AG20443 (cell line): Measurements from ENCODE around the gene CEP43.
A peak's percentile ranks its signal among the peaks of the same experiment; 100 is the strongest.

Source experiments
- DNase-seq: peaks from one replicate; pipeline ENCODE4 v3.0.0; 2012; ENCODE audit warnings: low spot score, mixed read lengths

CEP43 gene

DNA sequence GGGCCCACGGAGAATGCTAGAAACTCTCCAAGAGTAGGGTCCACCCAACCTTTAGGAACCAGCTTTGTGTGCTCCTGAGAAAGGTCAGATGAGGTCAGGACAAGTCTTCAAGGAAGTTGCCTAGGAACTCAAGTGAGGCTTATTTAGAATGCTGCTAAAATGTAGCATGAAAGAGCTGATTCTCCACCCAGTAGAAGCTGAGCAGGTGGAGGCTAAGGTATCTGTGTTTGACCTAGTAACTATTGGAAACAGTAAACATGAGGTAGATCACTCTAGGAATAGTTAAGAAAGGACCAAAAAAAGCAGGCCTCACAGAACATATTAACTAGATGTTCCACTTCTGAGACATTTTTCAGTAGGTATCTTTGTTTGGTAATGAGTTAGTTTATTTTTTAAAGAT, 13.9 kb downstream of the CEP43 start:
- DNase-seq = no peak

GRCh38 chr6:167013946-167014345, 14.7 kb downstream of the CEP43 start:
- DNase-seq = no peak

- no peak for DNase-seq
Measured at GRCh38 chr6:167015302-167015701, 16.1 kb downstream of the CEP43 start.

DNA sequence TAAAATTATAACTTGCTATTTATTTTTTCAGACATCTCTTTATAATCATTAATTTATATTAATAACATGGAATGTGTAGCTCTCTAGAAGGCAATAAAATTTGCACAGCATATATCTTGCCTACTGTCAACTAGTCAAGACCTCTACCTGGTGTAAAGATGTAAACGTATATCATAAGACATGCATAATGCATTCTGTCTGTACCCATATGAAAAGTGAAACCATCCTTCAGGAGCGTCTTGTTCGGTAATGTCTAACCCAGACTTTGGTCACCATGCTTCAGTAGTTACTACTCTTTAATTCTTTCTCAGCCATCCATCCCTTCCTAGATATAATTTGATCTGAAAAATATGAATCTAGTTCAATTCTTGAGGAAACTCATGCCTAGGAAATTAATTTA, 21.0 kb downstream of the CEP43 start:
- no peak for DNase-seq

GRCh38 chr6:167027308-167027707, 28.1 kb downstream of the CEP43 start:
- DNase-seq = no peak

GRCh38 chr6:167027772-167028171, 28.6 kb downstream of the CEP43 start:
- DNase-seq = no peak

GRCh38 chr6:167030222-167031072, 31.2 kb downstream of the CEP43 start:
- no peak for DNase-seq

- no peak for DNase-seq
Measured at GRCh38 chr6:167031082-167031709, 32.0 kb downstream of the CEP43 start.

GRCh38 chr6:167034056-167034455, 34.9 kb downstream of the CEP43 start:
- DNase-seq = no peak

DNA sequence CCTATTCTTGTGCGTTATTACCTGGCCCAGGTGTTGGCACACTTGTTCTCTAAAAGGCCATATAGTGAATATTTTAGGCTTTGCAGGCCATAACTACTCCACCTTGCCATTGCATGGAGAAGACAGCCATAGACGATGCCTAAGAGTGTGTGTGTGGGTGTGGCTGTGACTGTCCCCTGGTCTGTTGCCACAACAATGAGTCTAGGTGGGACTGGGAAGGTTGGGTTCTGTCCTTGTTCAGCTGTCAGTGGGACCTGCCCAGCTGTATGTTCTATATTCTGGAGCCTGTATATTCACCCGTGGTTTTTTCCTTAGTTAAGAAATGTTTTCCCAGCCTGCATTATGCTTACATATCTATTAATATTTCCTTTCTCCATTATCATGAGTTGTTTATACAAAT, 38.6 kb downstream of the CEP43 start:
- no peak for DNase-seq

GRCh38 chr6:167044696-167045095, 45.5 kb downstream of the CEP43 start:
- DNase-seq = peak; percentile 44

GRCh38 chr6:167045828-167046580, 46.8 kb downstream of the CEP43 start:
- no peak for DNase-seq

DNA sequence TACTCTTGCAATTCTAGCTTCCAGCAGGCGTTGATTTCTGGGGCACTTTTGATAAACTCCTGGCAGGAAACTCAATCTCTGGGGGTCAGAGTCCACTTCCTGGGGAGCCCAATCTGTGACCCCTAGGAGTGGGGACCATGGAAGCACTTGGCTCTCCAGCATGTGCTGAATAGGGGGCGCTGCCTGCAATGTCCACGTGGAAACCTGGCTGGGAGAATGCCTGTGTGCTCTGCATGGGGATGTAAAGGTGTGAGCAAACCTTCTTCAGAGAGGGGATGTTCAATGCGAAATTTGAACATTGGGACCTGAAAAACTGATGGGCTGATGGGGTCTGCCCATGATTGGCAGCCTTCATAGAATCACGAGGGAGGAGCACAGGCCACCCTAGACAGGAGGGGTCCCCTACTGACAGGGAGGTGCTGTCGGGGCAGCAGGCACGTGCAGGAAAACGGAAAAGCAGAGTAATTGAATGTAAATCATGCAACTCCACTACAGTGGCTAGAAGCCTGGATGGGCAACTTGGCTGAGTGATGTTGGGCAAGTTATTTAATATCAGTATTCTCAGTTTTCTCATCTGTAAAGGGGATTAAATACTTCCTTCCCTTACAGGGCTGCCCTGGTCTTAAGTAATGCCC, 47.8 kb downstream of the CEP43 start:
- no peak for DNase-seq

- no peak for DNase-seq
Measured at GRCh38 chr6:167047554-167047953, 48.4 kb downstream of the CEP43 start.
